KOPT-K1 (cell line): ENCODE results near the gene CCDC142.
"Not testable (repeated sequence)": the region's sequence is repeated elsewhere in the genome, so short reads cannot be mapped to it uniquely, and the experiment has no call there.

ENCODE experiments used
- H3K27ac ChIP-seq: fragments of 200-600 bp; sonication (generic); 2 replicates; pipeline ENCODE4 v1.5.1; 2016; ENCODE audit warnings: antibody characterized with exemption, mild to moderate bottlenecking, low read depth, low read length; ENCODE audit not compliant: poor library complexity, severe bottlenecking
- H3K36me3 ChIP-seq: fragments of 200-600 bp; sonication (generic); 2 replicates; pipeline ENCODE4 v1.5.1; 2017; ENCODE audit warnings: antibody characterized with exemption, mild to moderate bottlenecking, low read length, moderate library complexity; ENCODE audit not compliant: insufficient read depth
- H3K9me3 ChIP-seq: fragments of 200-600 bp; sonication (generic); 2 replicates; pipeline ENCODE4 v1.5.1; 2017; ENCODE audit warnings: antibody characterized with exemption, low read length, mild to moderate bottlenecking; ENCODE audit not compliant: insufficient read depth, poor library complexity, severe bottlenecking

The CCDC142 gene

GRCh38 chr2:74470742-74471141 is 12.1 kb downstream of the CCDC142 start:
- peaks cover 17% of the 10 kb centered on the region for H3K36me3 ChIP-seq
- H3K9me3 ChIP-seq, H3K27ac ChIP-seq: not testable (repeated sequence)

- peak overlapping the region; percentile 76 for H3K27ac ChIP-seq
- no peaks in the 10 kb centered on the region for H3K9me3 ChIP-seq
- peaks cover 30% of the 10 kb centered on the region for H3K36me3 ChIP-seq
Measured at GRCh38 chr2:74464406-74464805, 18.4 kb downstream of the CCDC142 start.

- Histone ChIP-seq H3K9me3 (no peaks in the 10 kb centered on the region), H3K36me3 (peaks cover 30% of the 10 kb centered on the region), H3K27ac (no peak overlapping the region)
Measured at GRCh38 chr2:74462786-74463105, 20.1 kb downstream of the CCDC142 start.

GRCh38 chr2:74462054-74462785 is 20.6 kb downstream of the CCDC142 start:
- no peak overlapping the region for H3K27ac ChIP-seq
- H3K9me3 ChIP-seq = no peaks in the 10 kb centered on the region
- H3K36me3 ChIP-seq = peaks cover 30% of the 10 kb centered on the region

GRCh38 chr2:74461187-74462053 is 21.4 kb downstream of the CCDC142 start:
- Histone ChIP-seq H3K9me3 (no peaks in the 10 kb centered on the region), H3K36me3 (peaks cover 30% of the 10 kb centered on the region), H3K27ac (no peak overlapping the region)

GRCh38 chr2:74460187-74460586 is 22.6 kb downstream of the CCDC142 start:
- H3K36me3 ChIP-seq = peaks cover 30% of the 10 kb centered on the region
- H3K27ac ChIP-seq, H3K9me3 ChIP-seq: not testable (repeated sequence)

GRCh38 chr2:74459503-74460118 is 23.2 kb downstream of the CCDC142 start:
- H3K36me3 ChIP-seq = peaks cover 30% of the 10 kb centered on the region
- H3K27ac ChIP-seq, H3K9me3 ChIP-seq: not testable (repeated sequence)

- Histone ChIP-seq H3K36me3 (peaks cover 30% of the 10 kb centered on the region), H3K27ac (peak overlapping the region; percentile 70), H3K9me3 (no peaks in the 10 kb centered on the region)
Measured at GRCh38 chr2:74458938-74459363, 23.8 kb downstream of the CCDC142 start.

- Histone ChIP-seq H3K9me3 (no peaks in the 10 kb centered on the region), H3K27ac (peak within 1 kb of the TSS; percentile 84), H3K36me3 (peaks cover 30% of the 10 kb centered on the region)
Measured at GRCh38 chr2:74458132-74458937, 24.5 kb downstream of the CCDC142 start, which contains the start of gene WBP1. Gene WBP1 (plus strand): TSS chr2:74458438. CDS start chr2:74458603, 165 bp downstream.

GRCh38 chr2:74457549-74458131 is 25.2 kb downstream of the CCDC142 start:
- Histone ChIP-seq H3K36me3 (peaks cover 23% of the 10 kb centered on the region), H3K27ac (peak overlapping the region; percentile 84), H3K9me3 (no peaks in the 10 kb centered on the region)

GRCh38 chr2:74457129-74457548 is 25.7 kb downstream of the CCDC142 start:
- peak overlapping the region; percentile 84 for H3K27ac ChIP-seq
- no peaks in the 10 kb centered on the region for H3K9me3 ChIP-seq
- peaks cover 18% of the 10 kb centered on the region for H3K36me3 ChIP-seq

- Histone ChIP-seq H3K9me3 (no peaks in the 10 kb centered on the region), H3K36me3 (no peaks in the 10 kb centered on the region), H3K27ac (peak within 1 kb of the TSS; percentile 55)
Measured at GRCh38 chr2:74454654-74455511, 27.9 kb downstream of the CCDC142 start, which contains the start of gene INO80B. Gene INO80B (plus strand): TSS chr2:74455087. CDS start chr2:74455117, 30 bp downstream.

GRCh38 chr2:74450570-74451190 is 32.1 kb downstream of the CCDC142 start:
- no peak overlapping the region for H3K27ac ChIP-seq
- no peaks in the 10 kb centered on the region for H3K36me3 ChIP-seq
- no peaks in the 10 kb centered on the region for H3K9me3 ChIP-seq
